HEK293 (cell line): ENCODE results near the gene STAT5B.

ENCODE experiments used
- CTCF ChIA-PET: fragments of 350-600 bp; formaldehyde crosslinking; extraction: SDS; loops from one replicate; lab custom pipeline; 2021; ENCODE audit warnings: antibody characterized with exemption; lab: Yijun Ruan, JAX
- POLR2A ChIA-PET: fragments of 300-600 bp; formaldehyde crosslinking; extraction: SDS; loops from one replicate; lab custom pipeline; 2020; ENCODE audit warnings: antibody characterized with exemption, inconsistent platforms; lab: Yijun Ruan, JAX
- H3K27ac ChIP-seq: fragments of 200-500 bp; sonication (Bioruptor generic); 2 replicates; pipeline ENCODE4 v1.5.1; 2014; ENCODE audit warnings: low read depth, low read length, control low read depth, inconsistent platforms; ENCODE audit errors: extremely low read depth
- H3K36me3 ChIP-seq, 2 experiments: fragments of 200-500 bp in 1 of 2; sonication (Bioruptor generic) in 1 of 2; 1 replicate in 1 of 2; 2 replicates in 1 of 2; pipeline ENCODE4 v1.5.1; 2014 to 2017; ENCODE audit warnings: inconsistent platforms in 2 of 2, low read length in 2 of 2; ENCODE audit not compliant: control insufficient read depth in 2 of 2, insufficient read depth in 1 of 2
- H3K4me1 ChIP-seq: fragments of 200-500 bp; sonication (Bioruptor generic); 2 replicates; pipeline ENCODE4 v1.5.1; 2014; ENCODE audit warnings: mild to moderate bottlenecking, low read length, inconsistent platforms; ENCODE audit not compliant: control insufficient read depth, insufficient read depth
- H3K4me3 ChIP-seq: 2 replicates; pipeline ENCODE4 v1.5.1; 2011; ENCODE audit warnings: low read depth, mild to moderate bottlenecking, control low read depth, low read length, moderate library complexity
- H3K9me3 ChIP-seq: fragments of 200-500 bp; sonication (Bioruptor generic); 2 replicates; pipeline ENCODE4 v1.5.1; 2014; ENCODE audit warnings: low read depth, low read length, inconsistent platforms; ENCODE audit not compliant: control insufficient read depth, insufficient read depth
- BCL6B ChIP-seq: fragments of 450-650 bp; formaldehyde crosslinking; IDR thresholded peaks from 2 replicates; pipeline ENCODE4 v1.5.1; 2017; ENCODE audit warnings: missing biosample characterization, missing genetic modification characterization
- FEZF1 ChIP-seq: fragments of 450-650 bp; formaldehyde crosslinking; IDR thresholded peaks from 2 replicates; pipeline ENCODE4 v1.5.1; 2016; ENCODE audit warnings: missing biosample characterization, missing genetic modification characterization
- GLIS1 ChIP-seq: fragments of 450-650 bp; formaldehyde crosslinking; IDR thresholded peaks from 2 replicates; pipeline ENCODE4 v1.5.1; 2016; ENCODE audit warnings: missing biosample characterization, missing genetic modification characterization
- KLF8 ChIP-seq: fragments of 450-650 bp; formaldehyde crosslinking; IDR thresholded peaks from 2 replicates; pipeline ENCODE4 v1.5.1; 2016; ENCODE audit warnings: missing biosample characterization, missing genetic modification characterization
- MEIS1 ChIP-seq: sonication (generic); formaldehyde crosslinking; IDR thresholded peaks from 2 replicates; pipeline ENCODE4 v1.8.1; 2022; ENCODE audit warnings: missing genetic modification reagents, mild to moderate bottlenecking, borderline replicate concordance
- SALL2 ChIP-seq: fragments of 450-650 bp; formaldehyde crosslinking; IDR thresholded peaks from 2 replicates; pipeline ENCODE4 v1.5.0; 2017; ENCODE audit warnings: missing biosample characterization, mild to moderate bottlenecking, missing genetic modification characterization, borderline replicate concordance
- SCRT1 ChIP-seq: fragments of 450-650 bp; formaldehyde crosslinking; IDR thresholded peaks from 2 replicates; pipeline ENCODE4 v1.5.1; 2016; ENCODE audit warnings: missing biosample characterization, missing genetic modification characterization, borderline replicate concordance
- ZBTB8A ChIP-seq: fragments of 450-650 bp; formaldehyde crosslinking; IDR thresholded peaks from 2 replicates; pipeline ENCODE4 v1.5.1; 2016; ENCODE audit warnings: missing biosample characterization, missing genetic modification characterization
- ZFP69B ChIP-seq: fragments of 450-650 bp; formaldehyde crosslinking; IDR thresholded peaks from 2 replicates; pipeline ENCODE4 v1.5.1; 2016; ENCODE audit warnings: missing biosample characterization, missing genetic modification characterization
- ZNF121 ChIP-seq: fragments of 450-650 bp; formaldehyde crosslinking; IDR thresholded peaks from 2 replicates; pipeline ENCODE4 v1.5.1; 2016; ENCODE audit warnings: missing biosample characterization, missing genetic modification characterization
- ZNF2 ChIP-seq: fragments of 450-650 bp; formaldehyde crosslinking; IDR thresholded peaks from 2 replicates; pipeline ENCODE4 v1.5.1; 2016; ENCODE audit warnings: missing biosample characterization, missing genetic modification characterization
- ZNF24 ChIP-seq: fragments of 450-650 bp; formaldehyde crosslinking; IDR thresholded peaks from 2 replicates; pipeline ENCODE4 v1.5.1; 2016; ENCODE audit warnings: missing biosample characterization, missing genetic modification characterization
- ZNF248 ChIP-seq: fragments of 450-650 bp; formaldehyde crosslinking; IDR thresholded peaks from 2 replicates; pipeline ENCODE4 v1.5.1; 2017; ENCODE audit warnings: missing biosample characterization, missing genetic modification characterization
- ZNF274 ChIP-seq, 2 experiments: fragments of 200-500 bp in 1 of 2; fragments of 450-650 bp in 1 of 2; sonication (Bioruptor generic) in 1 of 2; formaldehyde crosslinking in 1 of 2; IDR thresholded peaks; 2 replicates each; pipeline versions ENCODE4 v1.5.1 to v1.6.1; 2014 to 2016; ENCODE audit warnings: borderline replicate concordance in 1 of 2, inconsistent platforms in 1 of 2, low read length in 1 of 2, missing biosample characterization in 1 of 2, missing genetic modification characterization in 1 of 2
- ZNF350 ChIP-seq: fragments of 450-650 bp; formaldehyde crosslinking; IDR thresholded peaks from 2 replicates; pipeline ENCODE4 v1.5.0; 2017; ENCODE audit warnings: missing biosample characterization, mild to moderate bottlenecking, missing genetic modification characterization
- ZNF529 ChIP-seq: fragments of 450-650 bp; formaldehyde crosslinking; IDR thresholded peaks from 2 replicates; pipeline ENCODE4 v1.5.1; 2017; ENCODE audit warnings: missing genetic modification characterization, missing biosample characterization; ENCODE audit not compliant: insufficient replicate concordance
- ZNF544 ChIP-seq: fragments of 450-650 bp; formaldehyde crosslinking; IDR thresholded peaks from 2 replicates; pipeline ENCODE4 v1.5.0; 2017; ENCODE audit warnings: missing biosample characterization, missing genetic modification characterization
- ZNF600 ChIP-seq: fragments of 450-650 bp; formaldehyde crosslinking; IDR thresholded peaks from 2 replicates; pipeline ENCODE4 v1.5.1; 2016; ENCODE audit warnings: missing biosample characterization, missing genetic modification characterization
- ZNF645 ChIP-seq: fragments of 450-650 bp; formaldehyde crosslinking; IDR thresholded peaks from 2 replicates; pipeline ENCODE4; 2016; ENCODE audit warnings: missing biosample characterization, missing genetic modification characterization
- ZNF658 ChIP-seq: fragments of 450-650 bp; formaldehyde crosslinking; IDR thresholded peaks from 2 replicates; pipeline ENCODE4; 2016; ENCODE audit warnings: missing biosample characterization, missing genetic modification characterization
- ZNF670 ChIP-seq: fragments of 450-650 bp; formaldehyde crosslinking; IDR thresholded peaks from 2 replicates; pipeline ENCODE4 v1.5.1; 2016; ENCODE audit warnings: missing biosample characterization, missing genetic modification characterization, low read depth
- ZNF747 ChIP-seq: fragments of 450-650 bp; formaldehyde crosslinking; IDR thresholded peaks from 2 replicates; pipeline ENCODE4 v1.5.1; 2016; ENCODE audit warnings: missing biosample characterization, missing genetic modification characterization
- ZNF76 ChIP-seq: fragments of 450-650 bp; formaldehyde crosslinking; IDR thresholded peaks from 2 replicates; pipeline ENCODE4; 2016; ENCODE audit warnings: low read depth, missing biosample characterization, missing genetic modification characterization, borderline replicate concordance
- TF ChIP-seq, protein P1 (sequence below): fragments of 450-650 bp; formaldehyde crosslinking; IDR thresholded peaks from 2 replicates; pipeline ENCODE4 v1.5.1; 2017; ENCODE audit warnings: missing biosample characterization, mild to moderate bottlenecking, missing genetic modification characterization, moderate library complexity
- TF ChIP-seq, protein P2 (sequence below): fragments of 450-650 bp; formaldehyde crosslinking; optimal IDR thresholded peaks from 2 replicates; pipeline ENCODE3; 2016; ENCODE audit warnings: missing biosample characterization, mild to moderate bottlenecking, missing genetic modification characterization
- TF ChIP-seq, protein P3 (sequence below): fragments of 450-650 bp; formaldehyde crosslinking; IDR thresholded peaks from 2 replicates; pipeline ENCODE4 v1.5.1; 2016; ENCODE audit warnings: missing biosample characterization, missing genetic modification characterization

Gene STAT5B

GRCh38 chr17:42304187-42305030 is 28.2 kb upstream of the STAT5B start:
- Histone ChIP-seq H3K4me1 (no peaks in the 10 kb centered on the region), H3K27ac (no peak overlapping the region), H3K4me3 (no peak overlapping the region), H3K9me3 (no peaks in the 10 kb centered on the region), H3K36me3 (no peaks in the 10 kb centered on the region)
- ChIA-PET CTCF (interaction anchor here (0.6 to 1.2 kb wide), 5 partner anchors 9 to 214 kb away, joined by 3 to 5 read pairs (median 4); partner anchors contain the start of gene STAT3), POLR2A (interaction anchor here (1.4 kb wide), 1 partner anchor 29 kb away, joined by 4 read pairs; no protein-coding TSS in a partner anchor)
- TF ChIP-seq ZNF2 (tag by site-specific recombination) (no peak), SALL2 (tag by site-specific recombination) (no peak), GLIS1 (tag by site-specific recombination) (no peak), ZNF24 (tag by site-specific recombination) (no peak), SCRT1 (tag by site-specific recombination) (no peak), MEIS1 (CRISPR knock-in tag) (no peak), ZNF747 (tag by site-specific recombination) (no peak), ZNF658 (tag by site-specific recombination) (no peak), ZNF76 (tag by site-specific recombination) (no peak), ZNF274 (IDR thresholded peaks at IDR 0.05; ENCODE audit: low read length) (no peak), ZNF274 (tag by site-specific recombination; IDR thresholded peaks at IDR 0.05; ENCODE audit: borderline replicate concordance) (no peak), ZNF600 (no peak), ZNF121 (no peak), ZNF529 (tag by site-specific recombination) (no peak), ZNF248 (no peak), ZNF544 (tag by site-specific recombination) (no peak), KLF8 (no peak), ZBTB8A (tag by site-specific recombination) (no peak), ZNF350 (tag by site-specific recombination) (no peak)
- TF ChIP-seq, protein P1, sequence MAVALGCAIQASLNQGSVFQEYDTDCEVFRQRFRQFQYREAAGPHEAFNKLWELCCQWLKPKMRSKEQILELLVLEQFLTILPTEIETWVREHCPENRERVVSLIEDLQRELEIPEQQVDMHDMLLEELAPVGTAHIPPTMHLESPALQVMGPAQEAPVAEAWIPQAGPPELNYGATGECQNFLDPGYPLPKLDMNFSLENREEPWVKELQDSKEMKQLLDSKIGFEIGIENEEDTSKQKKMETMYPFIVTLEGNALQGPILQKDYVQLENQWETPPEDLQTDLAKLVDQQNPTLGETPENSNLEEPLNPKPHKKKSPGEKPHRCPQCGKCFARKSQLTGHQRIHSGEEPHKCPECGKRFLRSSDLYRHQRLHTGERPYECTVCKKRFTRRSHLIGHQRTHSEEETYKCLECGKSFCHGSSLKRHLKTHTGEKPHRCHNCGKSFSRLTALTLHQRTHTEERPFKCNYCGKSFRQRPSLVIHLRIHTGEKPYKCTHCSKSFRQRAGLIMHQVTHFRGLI: no peak
- TF ChIP-seq, protein P2, sequence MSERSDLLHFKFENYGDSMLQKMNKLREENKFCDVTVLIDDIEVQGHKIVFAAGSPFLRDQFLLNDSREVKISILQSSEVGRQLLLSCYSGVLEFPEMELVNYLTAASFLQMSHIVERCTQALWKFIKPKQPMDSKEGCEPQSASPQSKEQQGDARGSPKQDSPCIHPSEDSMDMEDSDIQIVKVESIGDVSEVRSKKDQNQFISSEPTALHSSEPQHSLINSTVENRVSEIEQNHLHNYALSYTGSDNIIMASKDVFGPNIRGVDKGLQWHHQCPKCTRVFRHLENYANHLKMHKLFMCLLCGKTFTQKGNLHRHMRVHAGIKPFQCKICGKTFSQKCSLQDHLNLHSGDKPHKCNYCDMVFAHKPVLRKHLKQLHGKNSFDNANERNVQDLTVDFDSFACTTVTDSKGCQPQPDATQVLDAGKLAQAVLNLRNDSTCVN: no peak

DNA sequence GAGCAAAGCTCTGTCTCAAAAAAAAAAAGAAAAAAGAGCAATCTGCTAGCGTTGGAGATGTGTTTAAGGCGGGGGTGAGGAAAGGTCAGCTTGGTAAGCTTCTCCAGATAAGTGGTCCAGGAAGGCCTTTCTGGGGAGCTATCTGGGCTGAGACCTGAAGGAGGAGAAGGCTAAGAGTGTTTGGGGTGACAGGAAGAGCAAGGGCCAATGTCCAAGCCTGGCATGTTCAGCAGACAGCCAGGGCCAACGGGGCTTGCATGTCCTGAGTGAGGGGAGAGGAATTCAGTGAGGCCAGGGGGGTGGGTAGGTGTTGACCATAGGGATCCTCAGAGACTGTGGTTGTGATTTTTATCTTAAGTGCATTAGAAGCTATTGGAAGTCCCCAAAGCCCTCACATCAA is 27.5 kb upstream of the STAT5B start:
- TF ChIP-seq ZNF658 (tag by site-specific recombination) (no peak), FEZF1 (tag by site-specific recombination) (peak; percentile 52; the same call in 1 of the 2 replicates), ZNF76 (tag by site-specific recombination) (no peak), BCL6B (no peak), ZFP69B (tag by site-specific recombination) (no peak), ZNF2 (tag by site-specific recombination) (no peak), ZNF670 (no peak), ZNF645 (tag by site-specific recombination) (no peak)
- TF ChIP-seq, protein P3, sequence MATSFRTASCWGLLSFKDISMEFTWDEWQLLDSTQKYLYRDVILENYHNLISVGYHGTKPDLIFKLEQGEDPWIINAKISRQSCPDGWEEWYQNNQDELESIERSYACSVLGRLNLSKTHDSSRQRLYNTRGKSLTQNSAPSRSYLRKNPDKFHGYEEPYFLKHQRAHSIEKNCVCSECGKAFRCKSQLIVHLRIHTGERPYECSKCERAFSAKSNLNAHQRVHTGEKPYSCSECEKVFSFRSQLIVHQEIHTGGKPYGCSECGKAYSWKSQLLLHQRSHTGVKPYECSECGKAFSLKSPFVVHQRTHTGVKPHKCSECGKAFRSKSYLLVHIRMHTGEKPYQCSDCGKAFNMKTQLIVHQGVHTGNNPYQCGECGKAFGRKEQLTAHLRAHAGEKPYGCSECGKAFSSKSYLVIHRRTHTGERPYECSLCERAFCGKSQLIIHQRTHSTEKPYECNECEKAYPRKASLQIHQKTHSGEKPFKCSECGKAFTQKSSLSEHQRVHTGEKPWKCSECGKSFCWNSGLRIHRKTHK (tag by site-specific recombination): no peak
- H3K4me1 ChIP-seq: no peaks in the 10 kb centered on the region
- CTCF ChIA-PET: interaction anchor here (0.6 to 2.7 kb wide), 6 partner anchors 8 to 214 kb away, joined by 3 to 9 read pairs (median 4); no protein-coding TSS in a partner anchor
- POLR2A ChIA-PET: no interaction called here
- no peak overlapping the region for H3K27ac ChIP-seq
- H3K36me3 ChIP-seq: no peaks in the 10 kb centered on the region
- no peaks in the 10 kb centered on the region for H3K9me3 ChIP-seq
- no peak overlapping the region for H3K4me3 ChIP-seq
